Liver (tissue), 9 donors: Measurements from ENCODE around the gene CLEC16A. TPM values are rescaled to one million over a fixed set of nuclear protein-coding genes. Genes with fewer than 3 reads are reported as not detected.

ENCODE experiments used
- DNase-seq: peaks from one replicate; pipeline ENCODE4 v3.0.0-alpha.2; 2017; ENCODE audit warnings: low spot score
- H3K27ac ChIP-seq, 2 donors: one replicate each; pipeline ENCODE4 v1.7.0; 2013; ENCODE audit warnings: inconsistent platforms in 2 of 2, low read length in 2 of 2, control low read depth in 1 of 2, low read depth in 1 of 2, mild to moderate bottlenecking in 1 of 2
- H3K27me3 ChIP-seq, 4 donors: one replicate each; pipeline versions ENCODE4 v1.6.1 to v1.7.0; 2013; ENCODE audit warnings: low read length in 3 of 4, inconsistent platforms in 1 of 4, mild to moderate bottlenecking in 1 of 4, moderate library complexity in 1 of 4; ENCODE audit not compliant: control insufficient read depth in 4 of 4, insufficient read depth in 4 of 4
- H3K36me3 ChIP-seq, 4 donors: one replicate each; pipeline versions ENCODE4 v1.6.1 to v1.7.0; 2013; ENCODE audit warnings: low read length in 3 of 4, mild to moderate bottlenecking in 3 of 4, low read depth in 1 of 4, moderate library complexity in 1 of 4; ENCODE audit not compliant: control insufficient read depth in 4 of 4, insufficient read depth in 3 of 4
- H3K4me1 ChIP-seq, 4 donors: one replicate each; pipeline versions ENCODE4 v1.6.1 to v1.7.0; 2013; ENCODE audit warnings: low read length in 3 of 4, mild to moderate bottlenecking in 3 of 4, moderate library complexity in 1 of 4; ENCODE audit not compliant: control insufficient read depth in 4 of 4, insufficient read depth in 4 of 4
- H3K4me3 ChIP-seq, 3 donors: one replicate each; pipeline versions ENCODE4 v1.6.1 to v1.7.0; 2013; ENCODE audit warnings: low read length in 3 of 3, control low read depth in 1 of 3, low read depth in 1 of 3, mild to moderate bottlenecking in 1 of 3
- H3K9ac ChIP-seq, 2 donors: one replicate each; pipeline ENCODE4 v1.7.0; 2013; ENCODE audit warnings: low read length in 2 of 2, mild to moderate bottlenecking in 2 of 2, moderate library complexity in 2 of 2, control low read depth in 1 of 2, low read depth in 1 of 2
- H3K9me3 ChIP-seq, 4 donors: one replicate each; pipeline versions ENCODE4 v1.6.1 to v1.7.0; 2013; ENCODE audit warnings: low read length in 3 of 4; ENCODE audit not compliant: control insufficient read depth in 4 of 4
- ATF3 ChIP-seq: IDR thresholded peaks from 2 replicates; pipeline ENCODE4 v1.6.1; 2016; ENCODE audit warnings: antibody characterized with exemption
- EGR1 ChIP-seq, 2 donors: IDR thresholded peaks; 2 replicates each; pipeline ENCODE4 v1.6.1; 2016 to 2018; ENCODE audit warnings: antibody characterized with exemption in 2 of 2, low read depth in 2 of 2
- FOXA2 ChIP-seq: IDR thresholded peaks from 2 replicates; pipeline ENCODE4 v1.6.1; 2016; ENCODE audit warnings: antibody characterized with exemption
- GABPA ChIP-seq, 2 donors: IDR thresholded peaks in 1 of 2; conservative IDR thresholded peaks in 1 of 2; 2 replicates each; pipeline ENCODE4 v1.6.1; 2016; ENCODE audit warnings: antibody characterized with exemption in 2 of 2, mild to moderate bottlenecking in 1 of 2, moderate library complexity in 1 of 2
- HNF4A ChIP-seq, 2 donors: conservative IDR thresholded peaks; 2 replicates each; pipeline ENCODE4 v1.6.1; 2016; ENCODE audit warnings: antibody characterized with exemption in 2 of 2, mild to moderate bottlenecking in 2 of 2
- HNF4G ChIP-seq: IDR thresholded peaks from 2 replicates; pipeline ENCODE4 v1.6.1; 2016; ENCODE audit warnings: antibody characterized with exemption
- JUND ChIP-seq, 2 donors: IDR thresholded peaks; 2 replicates each; pipeline ENCODE4 v1.6.1; 2016; ENCODE audit warnings: antibody characterized with exemption in 2 of 2
- MAX ChIP-seq: IDR thresholded peaks from 2 replicates; pipeline ENCODE4 v1.6.1; 2016; ENCODE audit warnings: antibody characterized with exemption
- NR2F2 ChIP-seq: IDR thresholded peaks from 2 replicates; pipeline ENCODE4 v1.6.1; 2016; ENCODE audit warnings: antibody characterized with exemption
- REST ChIP-seq: IDR thresholded peaks from 2 replicates; pipeline ENCODE4 v1.6.1; 2016; ENCODE audit warnings: antibody characterized with exemption, mild to moderate bottlenecking
- RXRA ChIP-seq, 2 donors: IDR thresholded peaks; 2 replicates each; pipeline ENCODE4 v1.6.1; 2017 to 2018; ENCODE audit warnings: antibody characterized with exemption in 2 of 2, mild to moderate bottlenecking in 1 of 2
- SP1 ChIP-seq: IDR thresholded peaks from 2 replicates; pipeline ENCODE4 v1.6.1; 2018; ENCODE audit warnings: antibody characterized with exemption, mild to moderate bottlenecking
- TAF1 ChIP-seq: conservative IDR thresholded peaks from 2 replicates; pipeline ENCODE4 v1.6.1; 2016; ENCODE audit warnings: antibody characterized with exemption, mild to moderate bottlenecking
- YY1 ChIP-seq: IDR thresholded peaks from 2 replicates; pipeline ENCODE4 v1.6.1; 2016; ENCODE audit warnings: antibody characterized with exemption, mild to moderate bottlenecking
- ZBTB33 ChIP-seq: IDR thresholded peaks from 2 replicates; pipeline ENCODE4 v1.6.1; 2016; ENCODE audit warnings: antibody characterized with exemption
- WGBS: extraction: QIAGEN DNeasy Blood & Tissue Kit; methylation state at CpG from one replicate; pipeline ENCODE4 v1.1.7; 2013; 5-methylcytosine and 5-hydroxymethylcytosine counted together
- polyA plus RNA-seq, 2 donors: library from polyadenylated mRNA; stranded (reverse) in 1 of 2; unstranded in 1 of 2; fragments of 200-250 nt in 1 of 2; fragments of >200 nt in 1 of 2; fragmentation: Nextera tagmentation in 1 of 2; extraction: Ambion mirVana in 1 of 2; gene quantifications; one replicate each; pipeline versions ENCODE4 v1.2.1 to v1.2.3, GENCODE V29; 2013 to 2015
- total RNA-seq, 2 donors: library from RNA; depleted of rRNA; stranded (reverse); fragments of >200 nt; gene quantifications; one replicate each; pipeline ENCODE4 v1.2.3, GENCODE V29; 2014
- TF ChIP-seq, protein P1 (sequence below): fragments of 150-350 bp; IDR thresholded peaks from 2 replicates; pipeline ENCODE4 v1.5.1; 2017; ENCODE audit warnings: improper control_type of control experiment, low read depth, low read length; ENCODE audit not compliant: missing input control
- donor health status: healthy.
- donor health status: healthy.
- donor health status: healthy.
- donor health status: healthy.
- donor health status: healthy.

The CLEC16A gene
- total and polyA plus RNA-seq, 4 donors, result 9.7 to 23.0 (median 17.4) TPM

GRCh38 chr16:11161974-11162373, 217.6 kb downstream of the CLEC16A start:
- no peaks in the 10 kb centered on the region for H3K9me3 ChIP-seq
- no peak overlapping the region for H3K9ac ChIP-seq
- no peaks in the 10 kb centered on the region for H3K27me3 ChIP-seq
- peaks cover 0 to 6% (median 4%) of the 10 kb centered on the region in 4 donors for H3K36me3 ChIP-seq
- no peak for DNase-seq
- TF ChIP-seq HNF4A (conservative IDR thresholded peaks at IDR 0.05) (no peak), REST (no peak), RXRA (IDR thresholded peaks at IDR 0.05) (no peak), MAX (no peak), EGR1 (IDR thresholded peaks at IDR 0.05; ENCODE audit: low read depth in 2 of 2) (no peak), YY1 (no peak), ATF3 (no peak), JUND (IDR thresholded peaks at IDR 0.05) (no peak), SP1 (no peak), ZBTB33 (no peak), GABPA (IDR thresholded peaks at IDR 0.05 in 1 of 2, conservative IDR thresholded peaks at IDR 0.05 in 1 of 2) (no peak), TAF1 (no peak), NR2F2 (no peak), FOXA2 (no peak), HNF4G (no peak)
- TF ChIP-seq, protein P1, sequence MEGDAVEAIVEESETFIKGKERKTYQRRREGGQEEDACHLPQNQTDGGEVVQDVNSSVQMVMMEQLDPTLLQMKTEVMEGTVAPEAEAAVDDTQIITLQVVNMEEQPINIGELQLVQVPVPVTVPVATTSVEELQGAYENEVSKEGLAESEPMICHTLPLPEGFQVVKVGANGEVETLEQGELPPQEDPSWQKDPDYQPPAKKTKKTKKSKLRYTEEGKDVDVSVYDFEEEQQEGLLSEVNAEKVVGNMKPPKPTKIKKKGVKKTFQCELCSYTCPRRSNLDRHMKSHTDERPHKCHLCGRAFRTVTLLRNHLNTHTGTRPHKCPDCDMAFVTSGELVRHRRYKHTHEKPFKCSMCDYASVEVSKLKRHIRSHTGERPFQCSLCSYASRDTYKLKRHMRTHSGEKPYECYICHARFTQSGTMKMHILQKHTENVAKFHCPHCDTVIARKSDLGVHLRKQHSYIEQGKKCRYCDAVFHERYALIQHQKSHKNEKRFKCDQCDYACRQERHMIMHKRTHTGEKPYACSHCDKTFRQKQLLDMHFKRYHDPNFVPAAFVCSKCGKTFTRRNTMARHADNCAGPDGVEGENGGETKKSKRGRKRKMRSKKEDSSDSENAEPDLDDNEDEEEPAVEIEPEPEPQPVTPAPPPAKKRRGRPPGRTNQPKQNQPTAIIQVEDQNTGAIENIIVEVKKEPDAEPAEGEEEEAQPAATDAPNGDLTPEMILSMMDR, result no peak
- 82% methylated on average over 7 of the region's 7 CpGs for WGBS
- no peak overlapping the region for H3K4me3 ChIP-seq
- no peak overlapping the region for H3K27ac ChIP-seq
- no peaks in the 10 kb centered on the region for H3K4me1 ChIP-seq
